Fibroblast of mammary gland (primary cell): ENCODE results near the gene HSPA12B.
A peak's percentile ranks its signal among the peaks of the same experiment; 100 is the strongest.

Source experiments
- DNase-seq: peaks from one replicate; pipeline ENCODE4 v3.0.0-alpha.2; 2010; ENCODE audit warnings: low read depth
- H3K4me3 ChIP-seq: 2 replicates; pipeline ENCODE4 v1.5.1; 2011; ENCODE audit warnings: low read depth, mild to moderate bottlenecking, low read length, moderate library complexity; ENCODE audit not compliant: control insufficient read depth
- CTCF ChIP-seq: conservative IDR thresholded peaks from 2 replicates; pipeline ENCODE4 v1.5.1; 2011; ENCODE audit warnings: low read depth, low read length, inconsistent platforms; ENCODE audit not compliant: control insufficient read depth, insufficient read depth

HSPA12B gene

GRCh38 chr20:3768342-3769130 is 36.1 kb downstream of the HSPA12B start:
- peak; percentile 30 for TF ChIP-seq CTCF
- H3K4me3 ChIP-seq, result peak overlapping the region; percentile 66
- DNase-seq, result peak; percentile 81

GRCh38 chr20:3771552-3772058 is 39.1 kb downstream of the HSPA12B start:
- no peak for TF ChIP-seq CTCF
- H3K4me3 ChIP-seq, result no peak overlapping the region
- DNase-seq, result no peak

- TF ChIP-seq CTCF, result no peak
- H3K4me3 ChIP-seq, result no peak overlapping the region
- DNase-seq, result no peak
These were observed 43.1 kb downstream of the HSPA12B start for GRCh38 chr20:3775457-3776108.

- H3K4me3 ChIP-seq, result peak overlapping the region; percentile 59
- TF ChIP-seq CTCF, result no peak
- DNase-seq, result no peak
These were observed 44.9 kb downstream of the HSPA12B start for GRCh38 chr20:3777381-3777715.

- peak; percentile 41 for DNase-seq
- no peak for TF ChIP-seq CTCF
- H3K4me3 ChIP-seq, result peak overlapping the region; percentile 59
These were observed 45.5 kb downstream of the HSPA12B start for GRCh38 chr20:3777716-3778629.

GRCh38 chr20:3778976-3779375 is 46.5 kb downstream of the HSPA12B start:
- no peak for TF ChIP-seq CTCF
- no peak for DNase-seq

More at GRCh38 chr20:3778976-3779375, 46.5 kb downstream of the HSPA12B start:
- no peak overlapping the region for H3K4me3 ChIP-seq
